NCI-H345 treated with DMSO at 0.1 percent for 48 hours (cell line): ENCODE results near the gene ANKRD11.
"Not testable (repeated sequence)": the region's sequence is repeated elsewhere in the genome, so short reads cannot be mapped to it uniquely, and the experiment has no call there.

Source experiments
- DNase-seq: peaks from one replicate; lab custom pipeline; 2025; ENCODE audit not compliant: unreplicated experiment; lab: John Stamatoyannopoulos, UW

ANKRD11 gene

DNA sequence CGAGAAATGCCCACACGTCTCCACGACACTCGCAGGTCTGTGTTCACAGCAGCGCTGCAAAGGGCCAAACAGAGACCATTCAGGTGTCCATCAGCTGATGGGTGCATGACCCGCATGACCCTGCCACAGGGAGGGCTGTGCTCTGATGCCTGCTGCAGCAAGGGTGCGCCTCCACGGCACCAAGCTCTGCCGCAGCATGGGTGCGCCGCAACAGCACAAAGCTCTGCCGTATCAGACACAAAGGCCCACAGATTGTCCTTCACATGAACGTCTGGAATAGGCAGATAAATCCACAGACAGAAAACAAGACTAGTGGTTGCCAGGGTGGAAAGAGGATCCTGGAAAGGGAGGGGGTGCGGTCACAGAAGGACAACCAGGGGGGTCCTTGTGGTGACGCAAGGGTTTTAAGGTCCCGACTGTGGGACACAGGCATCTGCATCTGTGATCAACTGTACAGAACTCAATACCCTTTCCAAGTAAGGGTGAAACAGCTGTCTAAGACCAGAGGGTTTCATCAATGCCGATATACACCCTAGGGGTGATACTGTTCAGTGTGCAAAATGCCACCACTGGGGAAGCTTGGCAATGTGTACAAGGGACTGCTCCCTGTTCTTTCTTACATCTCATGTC lies 121.0 kb downstream of the ANKRD11 start:
- DNase-seq, result no peak

DNA sequence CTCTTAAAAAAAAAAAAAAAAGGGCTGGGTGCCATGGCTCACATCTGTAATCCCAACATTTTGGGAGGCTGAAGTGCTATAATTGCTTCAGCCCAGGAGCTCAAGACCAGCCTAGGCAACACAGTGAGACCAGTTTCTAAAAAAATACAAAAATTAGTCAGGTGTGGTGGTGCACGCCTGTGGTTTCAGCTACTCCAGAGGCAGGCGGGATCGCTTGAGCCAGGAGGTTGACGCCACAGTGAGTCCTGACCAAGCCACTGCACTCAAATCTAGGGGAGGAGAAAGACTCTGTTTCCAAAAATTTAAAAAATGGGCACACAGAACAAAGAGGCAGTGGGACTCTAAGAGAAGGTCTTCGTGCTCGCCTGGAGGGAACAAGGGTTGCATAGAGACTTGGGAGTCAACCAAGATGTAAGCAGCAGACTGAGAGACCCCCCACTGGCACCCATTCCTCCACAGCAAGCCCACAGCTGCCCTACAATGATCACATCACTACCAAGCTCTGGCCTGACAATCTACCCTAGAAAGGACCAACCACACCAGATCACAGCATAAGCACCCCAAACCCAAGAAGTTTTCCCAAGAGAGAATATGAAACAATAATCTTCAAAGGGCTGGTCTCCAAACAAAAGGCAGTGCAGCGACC lies 121.6 kb downstream of the ANKRD11 start:
- no peak for DNase-seq

DNA sequence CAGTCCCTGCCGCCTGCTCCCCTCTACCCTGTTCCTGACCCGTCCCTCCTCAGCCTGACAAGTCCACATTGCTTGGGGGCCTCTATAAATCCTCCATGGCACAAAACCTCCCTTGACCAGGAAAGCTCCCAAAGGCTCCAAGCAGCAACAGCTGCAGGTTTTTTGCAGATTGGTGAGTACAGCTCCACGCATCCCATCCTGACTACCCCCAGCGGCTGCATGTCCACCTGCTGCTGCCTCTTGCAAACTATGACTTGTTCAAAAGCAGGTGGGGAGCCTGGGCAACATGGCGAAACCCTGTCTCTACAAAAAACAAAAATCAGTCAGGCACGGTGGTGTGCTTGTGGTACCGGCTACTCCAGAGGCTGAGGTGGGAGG lies 122.8 kb downstream of the ANKRD11 start:
- DNase-seq, result no peak

DNA sequence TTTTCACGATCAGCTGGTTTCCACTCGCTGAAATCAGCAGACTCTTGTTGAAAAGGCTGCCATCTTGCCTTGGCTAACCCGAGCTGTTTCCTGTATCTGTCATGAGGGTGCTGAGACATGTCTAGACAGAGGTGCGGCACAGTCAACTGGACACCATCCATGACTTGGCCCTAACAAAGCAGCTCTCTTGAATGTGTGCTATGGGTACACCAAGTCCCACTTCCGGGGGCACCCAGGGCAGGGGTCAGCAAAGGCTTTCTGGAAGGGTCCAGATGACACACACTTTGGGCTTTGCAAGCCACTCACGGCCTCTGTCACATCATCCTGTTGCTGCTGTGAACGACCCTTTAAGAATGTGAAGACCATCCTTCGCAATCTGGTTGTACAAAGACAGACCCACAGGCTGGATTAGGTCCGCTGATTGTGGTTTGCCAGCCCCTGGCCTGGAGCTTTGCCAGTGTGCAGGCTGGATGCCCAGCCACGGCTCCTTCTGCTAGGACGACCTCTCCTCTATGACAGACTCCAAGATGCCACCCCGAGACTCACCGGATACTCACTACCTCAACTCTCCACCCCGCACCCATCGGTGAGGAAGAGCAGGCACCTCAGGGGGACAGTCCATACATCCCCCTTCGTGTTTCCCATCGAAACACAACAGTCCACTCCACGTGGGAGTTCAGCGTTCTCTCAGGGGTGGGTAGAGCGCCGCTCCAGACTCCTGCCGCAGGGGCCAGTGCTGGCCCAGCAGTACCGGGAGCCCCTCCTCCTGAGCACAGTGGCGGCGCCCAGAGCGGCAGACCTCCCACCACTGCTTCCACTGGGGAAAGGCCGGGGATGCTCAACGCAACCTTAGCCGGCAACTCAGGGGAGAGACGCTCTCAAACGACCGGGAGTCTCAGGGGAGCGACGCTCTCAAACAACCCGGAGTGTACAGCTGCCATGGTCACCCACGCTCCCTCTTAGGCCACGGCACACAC lies 123.5 kb downstream of the ANKRD11 start:
- DNase-seq, result no peak

DNA sequence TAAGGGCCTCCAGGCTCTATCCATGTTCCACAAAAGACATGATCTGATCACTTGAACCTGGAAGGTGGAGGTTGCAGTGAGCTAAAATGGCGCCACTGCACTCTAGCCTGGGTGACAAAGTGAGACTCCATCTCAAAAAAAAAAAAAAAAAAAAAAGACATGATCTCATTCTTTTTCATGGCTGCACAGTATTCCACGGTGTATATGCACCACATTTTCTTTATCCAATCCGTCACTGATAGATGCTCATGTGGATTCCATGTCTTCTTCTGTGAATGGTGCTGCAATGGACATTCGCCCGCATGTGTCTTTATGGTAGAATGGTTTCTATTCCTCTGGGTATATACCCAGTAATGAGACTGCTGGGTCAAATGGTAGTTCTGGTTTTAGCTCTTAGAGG lies 124.4 kb downstream of the ANKRD11 start:
- no peak for DNase-seq

GRCh38 chr16:89365044-89365467 lies 125.3 kb downstream of the ANKRD11 start:
- no peak for DNase-seq

GRCh38 chr16:89364606-89365005 lies 125.8 kb downstream of the ANKRD11 start:
- DNase-seq, result no peak

GRCh38 chr16:89363621-89364393 lies 126.6 kb downstream of the ANKRD11 start:
- no peak for DNase-seq

DNA sequence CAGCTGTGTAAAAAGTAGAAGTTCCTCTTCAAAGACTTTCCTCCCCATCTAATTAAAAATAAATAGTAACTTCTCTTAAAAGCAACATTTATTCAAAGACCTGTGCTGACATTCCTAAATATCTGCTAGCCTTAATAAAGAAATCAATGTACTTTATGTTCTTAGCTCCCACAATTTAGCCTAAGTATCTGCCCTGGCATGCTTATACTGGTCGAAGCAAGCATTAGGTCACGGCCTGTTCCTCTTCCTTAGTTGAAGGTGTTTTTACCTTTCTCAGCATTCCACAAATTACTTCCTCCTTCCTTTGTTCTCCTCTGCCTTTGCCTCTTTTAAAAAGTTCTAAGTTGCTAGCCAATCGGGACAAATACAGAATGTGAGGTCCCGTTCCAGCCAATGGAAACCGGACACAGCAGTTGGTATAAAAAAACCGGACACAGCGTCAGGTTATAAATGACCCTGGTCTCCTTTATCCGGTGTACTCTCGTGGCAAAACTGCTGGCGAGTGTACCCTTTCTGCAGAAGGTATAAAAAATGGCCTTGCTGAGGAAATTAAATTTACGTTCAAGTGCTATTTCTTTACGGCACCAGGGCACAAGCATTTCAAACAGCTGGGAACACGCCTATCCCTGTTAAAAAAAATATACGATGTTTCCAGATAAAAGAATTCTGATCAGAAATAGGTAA lies 127.7 kb downstream of the ANKRD11 start:
- DNase-seq, result not testable (repeated sequence)

DNA sequence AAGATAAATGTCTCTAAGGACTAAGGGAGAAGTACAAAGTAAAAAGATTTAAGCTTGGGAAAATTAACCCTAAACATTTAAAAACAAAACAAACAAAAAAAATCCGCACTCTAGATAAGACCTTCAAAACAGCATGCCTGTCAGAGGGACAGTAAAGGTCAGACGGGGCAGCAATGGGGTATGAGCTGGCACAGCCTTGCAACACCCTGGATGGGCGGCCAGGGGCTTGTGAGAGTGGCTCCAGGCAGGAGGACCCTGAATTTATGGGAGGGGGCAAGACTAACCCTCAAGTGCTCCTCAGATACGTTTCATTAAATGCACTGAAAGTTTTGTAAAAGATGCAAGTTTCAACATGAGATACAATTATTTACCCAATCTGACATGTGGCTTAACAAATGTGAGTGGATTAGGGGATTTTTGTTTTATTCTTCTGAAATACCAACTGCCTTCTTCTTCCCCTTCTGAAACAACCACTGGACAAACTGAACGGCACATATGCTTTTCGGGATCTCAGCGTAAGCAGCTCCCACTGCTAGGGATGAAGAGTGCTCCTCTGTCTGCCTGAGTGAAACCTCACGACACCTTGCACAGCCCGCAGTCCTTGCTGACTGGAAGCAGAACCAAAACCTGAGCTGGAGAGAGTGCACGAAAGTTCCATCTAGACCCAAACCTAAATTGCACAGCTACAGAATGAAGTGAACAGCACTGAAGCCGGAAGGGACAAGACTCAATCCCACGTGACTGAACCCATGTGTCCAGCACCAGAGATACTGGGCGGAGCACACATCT lies 128.4 kb downstream of the ANKRD11 start:
- no peak for DNase-seq

DNA sequence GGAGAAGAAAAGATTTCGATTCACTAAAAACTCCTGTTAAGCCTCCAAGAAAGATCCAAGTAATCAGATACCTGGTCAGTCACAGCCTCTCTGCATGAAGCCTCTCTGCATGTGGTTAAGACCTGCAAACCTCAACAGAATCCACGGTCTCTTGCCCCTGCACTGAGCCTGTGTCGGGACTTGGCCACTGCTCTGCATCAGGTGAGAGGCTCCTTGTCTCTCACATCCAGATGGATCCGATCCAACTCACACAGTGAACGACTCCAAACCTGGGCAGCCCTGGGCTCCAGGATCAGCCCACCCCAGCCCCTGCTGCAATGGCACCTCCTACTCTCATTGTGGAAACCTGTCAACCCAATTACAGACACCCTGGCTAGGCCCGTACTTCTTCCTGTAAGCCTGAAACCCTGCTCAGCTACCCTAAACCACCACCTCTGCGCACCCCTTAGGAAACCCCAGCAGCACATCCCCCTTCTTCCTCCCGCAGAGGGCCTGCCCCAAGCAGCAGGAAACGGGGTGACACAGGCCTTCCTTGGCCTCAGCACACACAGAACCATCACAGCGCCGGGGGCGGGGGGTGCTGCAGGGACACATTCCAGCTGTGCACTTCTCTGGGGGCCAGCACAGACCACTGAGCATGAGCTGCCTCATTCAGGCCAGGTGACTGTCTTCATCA lies 129.5 kb downstream of the ANKRD11 start:
- DNase-seq, result no peak

DNA sequence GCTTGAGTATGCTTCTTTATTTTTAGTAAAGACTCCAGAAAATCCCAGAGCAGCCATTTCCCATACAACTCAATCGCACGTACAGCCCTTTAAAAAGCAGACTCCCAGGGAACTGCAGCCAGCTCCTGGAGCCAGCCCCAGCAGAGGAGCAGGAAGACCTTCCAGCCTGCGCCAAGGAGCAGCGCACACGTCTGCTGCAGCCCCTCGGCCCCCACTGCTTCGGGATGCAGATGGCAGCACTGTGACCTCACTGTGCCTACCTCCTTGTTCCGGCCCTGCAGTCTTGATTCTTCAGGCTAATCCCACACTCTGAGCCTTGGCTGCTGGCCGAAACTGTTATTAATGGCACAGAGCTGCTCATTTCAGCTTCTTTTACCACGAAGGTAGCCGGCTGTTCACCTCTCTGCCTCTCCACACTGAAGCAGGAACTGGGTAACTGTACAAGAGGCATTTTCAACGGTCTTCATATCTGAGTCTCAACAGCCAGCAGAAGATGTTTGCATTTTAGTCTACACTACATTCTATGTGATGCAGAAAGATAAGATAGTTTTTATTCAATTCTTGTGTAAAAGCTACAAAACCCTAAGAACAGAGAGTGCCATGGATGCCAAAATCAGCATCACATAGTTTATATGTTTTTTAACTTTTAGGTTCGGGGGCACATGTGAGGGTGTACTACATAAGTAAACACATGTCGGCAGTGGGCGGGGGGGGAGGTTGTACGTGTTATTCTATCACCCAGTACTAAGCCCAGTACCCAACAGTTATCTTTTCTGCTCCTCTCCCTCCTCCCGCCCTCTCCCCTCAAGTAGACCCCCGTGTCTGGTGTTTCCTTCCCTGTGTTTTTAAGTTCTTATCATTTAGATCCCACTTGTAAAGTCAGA lies 130.9 kb downstream of the ANKRD11 start:
- no peak for DNase-seq

GRCh38 chr16:89358030-89359005 lies 132.0 kb downstream of the ANKRD11 start:
- DNase-seq, result no peak

- no peak for DNase-seq
Observed at GRCh38 chr16:89357055-89357816, 133.1 kb downstream of the ANKRD11 start.

GRCh38 chr16:89355686-89356085 lies 134.7 kb downstream of the ANKRD11 start:
- no peak for DNase-seq

GRCh38 chr16:89355007-89355406 lies 135.4 kb downstream of the ANKRD11 start:
- DNase-seq, result no peak
